Measurements from ENCODE around the gene AP1AR. TPM values are rescaled to one million over a fixed set of nuclear protein-coding genes. Genes with fewer than 3 reads are reported as not detected.
A peak's percentile ranks its signal among the peaks of the same experiment; 100 is the strongest.

AP1AR gene
- total and polyA plus RNA-seq, 11 donors: 3.7 to 17.3 (median 9.2) TPM

GRCh38 chr4:112282860-112283667 lies 51.5 kb downstream of the AP1AR start:
- H3K4me1 ChIP-seq: peaks cover 0 to 70% (median 5%) of the 10 kb centered on the region in 12 donors
- DNase-seq (no peak), ATAC-seq (no peak)
- peak overlapping the region in 2 of 12 donors; percentile 15 to 34 for H3K27ac ChIP-seq
- peaks cover 0 to 6% (median 0%) of the 10 kb centered on the region in 9 donors for H3K36me3 ChIP-seq
- H3K27me3 ChIP-seq: no peaks in the 10 kb centered on the region
- H3K4me3 ChIP-seq: peak overlapping the region in 1 of 12 donors; percentile 80
- no peak for TF ChIP-seq CTCF (IDR thresholded peaks at IDR 0.05)
- no peak for TF ChIP-seq POLR2A (IDR thresholded peaks at IDR 0.05)
- intact Hi-C loops (cut with DNase I): no loop called here
- H3K9me3 ChIP-seq: no peaks in the 10 kb centered on the region
- 63 to 89% (median 84%) methylated on average over 4 of the region's 4 CpGs for WGBS, 4 donors

- Histone ChIP-seq H3K36me3 (peaks cover 0 to 3% (median 0%) of the 10 kb centered on the region in 9 donors), H3K4me3 (peak overlapping the region in 11 of 12 donors; percentile 61 to 96 (median 83)), H3K9me3 (no peaks in the 10 kb centered on the region), H3K4me1 (peaks cover 0 to 74% (median 5%) of the 10 kb centered on the region in 12 donors), H3K27me3 (no peaks in the 10 kb centered on the region), H3K27ac (peak overlapping the region in 7 of 12 donors; percentile 63 to 85 (median 79))
- DNase-seq (no peak), ATAC-seq (no peak)
- 22 to 31% (median 25%) methylated on average over 6 of the region's 6 CpGs for WGBS, 4 donors
- no peak for TF ChIP-seq POLR2A (IDR thresholded peaks at IDR 0.05)
- TF ChIP-seq CTCF (IDR thresholded peaks at IDR 0.05): no peak
- intact Hi-C loops (cut with DNase I): no loop called here
Observed at GRCh38 chr4:112284166-112284565, 52.6 kb downstream of the AP1AR start.

DNA sequence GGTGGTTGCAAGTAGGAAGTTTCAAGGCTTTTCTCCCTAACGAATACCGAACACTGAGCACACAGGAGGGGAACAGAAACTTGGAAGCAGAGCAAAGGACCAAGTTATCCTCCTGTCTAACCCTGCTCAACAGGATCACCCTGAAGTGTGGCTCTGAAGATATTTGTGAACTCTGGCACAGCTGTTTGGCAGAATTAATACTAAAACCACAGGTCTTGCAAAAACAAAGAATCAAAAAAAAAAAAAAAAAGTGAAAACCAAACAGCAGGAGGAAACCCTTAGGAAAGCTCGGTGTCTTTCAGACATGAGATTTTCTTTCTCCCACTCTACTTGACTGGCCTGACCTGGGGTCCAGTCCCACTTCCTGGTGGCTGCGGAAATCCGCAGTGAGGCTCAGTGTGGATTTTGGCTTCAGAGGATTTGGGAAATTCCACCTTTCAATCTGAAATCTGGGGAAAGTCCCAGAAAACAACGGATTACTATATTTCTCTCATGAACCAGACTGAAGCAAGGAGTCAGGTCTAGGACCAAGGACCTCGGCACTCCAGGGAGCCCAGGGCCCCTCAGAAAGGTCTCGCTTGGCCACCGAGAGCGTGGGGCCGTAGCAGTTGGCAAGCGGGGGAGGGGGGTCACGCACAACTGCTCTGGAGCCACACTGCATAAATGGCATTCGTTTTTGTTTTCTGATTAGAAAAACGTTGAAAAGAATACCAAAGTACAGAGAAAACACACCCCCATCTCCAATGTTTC lies 53.2 kb downstream of the AP1AR start:
- peak; percentile 13 to 60 (median 50) for ATAC-seq
- peaks cover 0 to 70% (median 4%) of the 10 kb centered on the region in 12 donors for H3K4me1 ChIP-seq
- WGBS, 4 donors: 3 to 5% (median 3%) methylated on average over 15 of the region's 15 CpGs
- no peaks in the 10 kb centered on the region for H3K9me3 ChIP-seq
- H3K4me3 ChIP-seq: peak overlapping the region; percentile 32 to 96 (median 82)
- intact Hi-C loops (cut with DNase I): loop anchor here in 1 of 10 donors (5.0 kb wide), 1 partner anchor 53 kb away; the partner anchor contains the start of gene AP1AR
- H3K36me3 ChIP-seq: peaks cover 0 to 3% (median 0%) of the 10 kb centered on the region in 9 donors
- TF ChIP-seq POLR2A (IDR thresholded peaks at IDR 0.05) (no peak), CTCF (IDR thresholded peaks at IDR 0.05) (no peak)
- peak in 2 of 5 donors; percentile 35 to 59 for DNase-seq
- H3K27me3 ChIP-seq: no peaks in the 10 kb centered on the region
- H3K27ac ChIP-seq: peak overlapping the region; percentile 33 to 85 (median 70)

Measured in heart left ventricle (tissue), 16 donors.